ENCODE results near the gene RBM14. TPM values are rescaled to one million over a fixed set of nuclear protein-coding genes. Genes with fewer than 3 reads are reported as not detected.
A peak's percentile ranks its signal among the peaks of the same experiment; 100 is the strongest.
"Not testable (repeated sequence)": the region's sequence is repeated elsewhere in the genome, so short reads cannot be mapped to it uniquely, and the experiment has no call there.

RBM14 gene
- total RNA-seq, 1 donor from 2014 or later, result 89.2 TPM

DNA sequence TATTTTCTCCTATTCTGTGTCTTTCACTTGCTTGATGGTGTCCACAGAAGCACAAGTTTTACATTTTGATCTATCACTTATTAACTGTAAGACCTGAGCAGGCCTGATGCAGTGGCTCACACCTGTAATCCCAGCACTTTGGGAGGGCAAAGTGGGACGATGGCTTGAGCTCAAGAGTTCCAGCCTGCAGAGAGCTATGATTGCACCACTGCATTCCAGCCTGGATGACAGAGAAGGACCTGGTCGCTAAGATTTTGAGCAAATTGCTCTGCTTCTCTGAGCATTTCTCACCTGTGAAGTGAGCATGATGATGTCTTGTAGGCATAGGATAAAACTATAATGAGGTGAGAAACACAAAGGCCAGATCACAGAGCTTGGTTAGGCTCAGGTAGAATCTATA, 30.3 kb upstream of the RBM14 start:
- H3K27me3 Mint-ChIP-seq (ENCODE audit: unreplicated experiment), result peaks cover 2% of the 10 kb centered on the region
- peaks cover 5% of the 10 kb centered on the region for H3K36me3 Mint-ChIP-seq (ENCODE audit: unreplicated experiment)
- DNase-seq, result no peak
- TF ChIP-seq, protein P1, sequence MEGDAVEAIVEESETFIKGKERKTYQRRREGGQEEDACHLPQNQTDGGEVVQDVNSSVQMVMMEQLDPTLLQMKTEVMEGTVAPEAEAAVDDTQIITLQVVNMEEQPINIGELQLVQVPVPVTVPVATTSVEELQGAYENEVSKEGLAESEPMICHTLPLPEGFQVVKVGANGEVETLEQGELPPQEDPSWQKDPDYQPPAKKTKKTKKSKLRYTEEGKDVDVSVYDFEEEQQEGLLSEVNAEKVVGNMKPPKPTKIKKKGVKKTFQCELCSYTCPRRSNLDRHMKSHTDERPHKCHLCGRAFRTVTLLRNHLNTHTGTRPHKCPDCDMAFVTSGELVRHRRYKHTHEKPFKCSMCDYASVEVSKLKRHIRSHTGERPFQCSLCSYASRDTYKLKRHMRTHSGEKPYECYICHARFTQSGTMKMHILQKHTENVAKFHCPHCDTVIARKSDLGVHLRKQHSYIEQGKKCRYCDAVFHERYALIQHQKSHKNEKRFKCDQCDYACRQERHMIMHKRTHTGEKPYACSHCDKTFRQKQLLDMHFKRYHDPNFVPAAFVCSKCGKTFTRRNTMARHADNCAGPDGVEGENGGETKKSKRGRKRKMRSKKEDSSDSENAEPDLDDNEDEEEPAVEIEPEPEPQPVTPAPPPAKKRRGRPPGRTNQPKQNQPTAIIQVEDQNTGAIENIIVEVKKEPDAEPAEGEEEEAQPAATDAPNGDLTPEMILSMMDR (IDR thresholded peaks at IDR 0.05; ENCODE audit: partially characterized antibody, unreplicated experiment), result no peak
- H3K27ac Mint-ChIP-seq (ENCODE audit: unreplicated experiment), result no peak overlapping the region
- H3K4me3 Mint-ChIP-seq (ENCODE audit: unreplicated experiment), result no peak overlapping the region
- no peaks in the 10 kb centered on the region for H3K4me1 Mint-ChIP-seq (ENCODE audit: low read depth, unreplicated experiment)
- peaks cover 11% of the 10 kb centered on the region for H3K9me3 Mint-ChIP-seq (ENCODE audit: unreplicated experiment)

DNA sequence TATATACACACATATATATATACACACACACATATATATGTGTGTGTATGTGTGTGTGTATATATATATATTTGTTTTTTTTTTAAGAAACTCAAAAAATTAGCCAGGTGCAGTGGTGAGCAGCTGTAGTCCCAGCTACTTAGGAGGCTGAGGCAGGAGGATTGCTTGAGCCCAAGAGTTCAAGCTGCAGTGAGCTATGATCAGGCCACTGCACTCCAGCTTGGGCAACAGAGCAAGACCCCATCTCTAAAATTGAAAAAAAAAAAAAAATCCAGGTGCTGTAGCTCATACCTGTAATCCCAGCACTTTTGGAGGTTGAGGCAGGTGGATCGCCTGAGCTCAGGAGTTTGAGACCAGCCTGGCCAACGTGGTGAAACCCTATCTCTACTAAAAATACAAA, 27.1 kb upstream of the RBM14 start:
- not testable (repeated sequence) for H3K27ac Mint-ChIP-seq (ENCODE audit: unreplicated experiment); H3K36me3 Mint-ChIP-seq (ENCODE audit: unreplicated experiment); DNase-seq; H3K27me3 Mint-ChIP-seq (ENCODE audit: unreplicated experiment); H3K4me3 Mint-ChIP-seq (ENCODE audit: unreplicated experiment); H3K4me1 Mint-ChIP-seq (ENCODE audit: low read depth, unreplicated experiment)
- peaks cover 14% of the 10 kb centered on the region for H3K9me3 Mint-ChIP-seq (ENCODE audit: unreplicated experiment)

DNA sequence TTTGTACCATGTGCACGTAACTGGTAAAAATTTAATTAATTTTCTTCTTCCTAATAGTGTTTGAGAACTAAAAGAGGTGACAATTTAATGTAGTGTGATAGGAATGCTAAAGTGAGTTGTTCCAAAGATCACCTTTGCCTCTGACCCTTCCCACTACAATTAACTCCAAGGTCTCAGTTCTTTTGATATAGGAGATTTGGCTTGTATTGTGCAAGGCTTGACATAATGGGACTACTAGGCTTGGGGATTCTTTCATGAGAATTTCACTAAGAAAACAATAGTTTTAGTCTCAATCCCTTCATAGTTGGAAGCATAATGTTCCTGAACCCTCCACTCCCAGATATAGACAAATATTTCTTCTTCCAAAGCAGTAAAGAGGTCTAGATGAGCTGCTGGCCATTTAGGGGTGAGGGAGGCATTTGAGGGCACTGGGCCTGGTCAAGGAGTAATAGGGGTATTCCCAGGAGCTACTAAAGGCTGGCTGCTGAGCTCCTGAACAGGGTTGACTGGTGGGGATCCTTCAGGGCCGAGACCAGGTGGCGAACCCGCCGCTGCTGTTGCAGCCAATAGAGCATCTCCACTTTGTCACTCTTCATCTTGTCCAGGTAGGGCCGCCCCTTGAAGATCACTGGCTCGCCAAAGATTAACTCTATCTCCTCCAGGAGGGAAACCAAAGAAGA, 26.3 kb upstream of the RBM14 start:
- Mint-ChIP-seq H3K27ac (ENCODE audit: unreplicated experiment) (no peak overlapping the region), H3K4me1 (ENCODE audit: low read depth, unreplicated experiment) (peaks cover 6% of the 10 kb centered on the region), H3K9me3 (ENCODE audit: unreplicated experiment) (peaks cover 14% of the 10 kb centered on the region), H3K36me3 (ENCODE audit: unreplicated experiment) (no peaks in the 10 kb centered on the region), H3K27me3 (ENCODE audit: unreplicated experiment) (peaks cover 7% of the 10 kb centered on the region), H3K4me3 (ENCODE audit: unreplicated experiment) (no peak overlapping the region)
- no peak for DNase-seq
- TF ChIP-seq, protein P1 (IDR thresholded peaks at IDR 0.05; ENCODE audit: partially characterized antibody, unreplicated experiment), result no peak

DNA sequence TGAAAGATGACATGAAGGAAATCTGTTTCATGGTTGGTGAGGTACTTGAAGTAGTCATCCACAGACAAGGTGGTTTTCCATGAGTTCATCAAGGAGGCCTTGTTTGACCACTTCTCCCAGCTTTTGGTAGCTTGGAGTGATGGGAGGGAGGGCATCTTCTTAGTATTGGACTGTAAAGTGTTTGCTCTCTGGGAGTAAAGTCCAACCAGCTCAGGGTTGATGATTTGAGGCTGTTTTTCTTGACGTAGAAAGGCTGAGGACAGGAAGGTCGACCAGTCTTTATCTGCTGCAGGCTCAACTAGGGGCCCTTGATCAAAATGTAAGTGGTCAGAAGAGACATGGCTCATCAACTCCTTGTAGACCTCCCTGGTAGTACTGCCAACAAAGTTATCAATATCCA, 25.3 kb upstream of the RBM14 start:
- Mint-ChIP-seq H3K4me1 (ENCODE audit: low read depth, unreplicated experiment) (peaks cover 6% of the 10 kb centered on the region), H3K36me3 (ENCODE audit: unreplicated experiment) (no peaks in the 10 kb centered on the region), H3K27ac (ENCODE audit: unreplicated experiment) (no peak overlapping the region), H3K27me3 (ENCODE audit: unreplicated experiment) (peaks cover 7% of the 10 kb centered on the region), H3K9me3 (ENCODE audit: unreplicated experiment) (peaks cover 14% of the 10 kb centered on the region), H3K4me3 (ENCODE audit: unreplicated experiment) (no peak overlapping the region)
- TF ChIP-seq, protein P1 (IDR thresholded peaks at IDR 0.05; ENCODE audit: partially characterized antibody, unreplicated experiment), result no peak
- no peak for DNase-seq

DNA sequence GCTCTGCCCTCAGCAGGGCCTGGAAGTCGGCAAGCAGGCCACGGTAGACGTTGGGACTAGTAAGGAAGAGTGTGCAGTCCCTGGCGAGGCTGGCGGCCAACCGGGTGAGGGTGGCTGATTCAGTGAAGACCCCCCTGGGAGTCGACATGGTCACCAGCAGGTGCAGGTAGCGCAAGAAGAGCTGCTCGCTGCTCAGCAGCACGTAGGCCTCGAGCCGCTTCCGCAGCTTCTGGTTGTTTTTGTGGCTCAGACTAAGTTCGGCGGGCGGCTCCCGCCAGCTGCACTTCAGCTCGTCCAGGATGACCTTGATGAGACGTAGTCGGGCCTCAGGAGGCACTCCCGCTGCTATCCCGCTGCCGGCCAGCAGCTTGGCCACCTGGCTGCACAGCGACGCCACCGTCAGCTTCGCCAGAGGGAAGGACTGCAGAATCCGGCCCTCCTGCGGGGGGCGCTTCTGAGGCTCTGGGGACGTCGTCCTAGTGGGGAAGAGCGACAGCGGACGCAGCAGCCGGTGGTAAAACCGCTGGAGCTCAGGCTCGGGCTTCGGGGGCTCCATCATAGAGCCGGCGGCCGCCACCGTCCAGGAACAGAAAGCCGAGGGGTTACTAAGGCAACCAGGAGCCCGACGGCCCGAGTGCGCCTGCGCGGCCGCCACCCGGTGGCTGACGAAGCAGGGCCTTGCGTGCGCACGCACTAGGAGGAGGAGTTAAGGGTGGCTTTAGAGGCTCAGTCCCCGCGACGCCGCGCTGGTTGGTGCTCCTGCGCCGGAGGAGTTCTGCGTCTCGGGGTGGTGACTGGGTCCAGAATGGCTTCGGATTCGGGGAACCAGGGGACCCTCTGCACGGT, 23.8 kb upstream of the RBM14 start, which contains the start of the genes CCDC87 and CCS:
Gene CCDC87, minus strand, starts transcription at position 607 of the 846 bp plus-strand sequence. Its CDS starts 48 bp downstream, at position 559.
Gene CCS, plus strand, starts transcription at position 729 of the 846 bp plus-strand sequence. Its CDS starts 77 bp downstream, at position 806.
- no peaks in the 10 kb centered on the region for H3K36me3 Mint-ChIP-seq (ENCODE audit: unreplicated experiment)
- peaks cover 6% of the 10 kb centered on the region for H3K4me1 Mint-ChIP-seq (ENCODE audit: low read depth, unreplicated experiment)
- peak within 1 kb of the TSS; percentile 100 for H3K4me3 Mint-ChIP-seq (ENCODE audit: unreplicated experiment)
- peak within 1 kb of the TSS; percentile 100 for H3K27ac Mint-ChIP-seq (ENCODE audit: unreplicated experiment)
- H3K27me3 Mint-ChIP-seq (ENCODE audit: unreplicated experiment), result peaks cover 6% of the 10 kb centered on the region
- DNase-seq, result peak; percentile 99
- TF ChIP-seq, protein P1 (IDR thresholded peaks at IDR 0.05; ENCODE audit: partially characterized antibody, unreplicated experiment), result peak; percentile 79
- H3K9me3 Mint-ChIP-seq (ENCODE audit: unreplicated experiment), result peaks cover 11% of the 10 kb centered on the region
